Neutrophil (primary cell): ENCODE measurements around the gene LRRN1.

ENCODE experiments used
- H3K27ac ChIP-seq: fragments of 200-600 bp; sonication (generic); 2 replicates; pipeline ENCODE4 v1.5.1; 2016; ENCODE audit warnings: mild to moderate bottlenecking, moderate library complexity
- H3K27me3 ChIP-seq: fragments of 200-600 bp; sonication (generic); 2 replicates; pipeline ENCODE4 v1.6.0; 2016; ENCODE audit warnings: mild to moderate bottlenecking
- H3K36me3 ChIP-seq: fragments of 200-600 bp; sonication (generic); 2 replicates; pipeline ENCODE4 v1.5.1; 2017
- H3K4me1 ChIP-seq, 2 experiments: fragments of 200-600 bp in 1 of 2; sonication (generic) in 1 of 2; 1 replicate in 1 of 2; 2 replicates in 1 of 2; pipeline versions ENCODE4 v1.5.1 to v1.6.1; 2013 to 2016; ENCODE audit warnings: low read depth in 1 of 2, low read length in 1 of 2, mild to moderate bottlenecking in 1 of 2, moderate library complexity in 1 of 2; ENCODE audit not compliant: control insufficient read depth in 1 of 2, insufficient read depth in 1 of 2
- H3K4me3 ChIP-seq, 2 experiments: fragments of 200-600 bp in 1 of 2; sonication (generic) in 1 of 2; 1 replicate in 1 of 2; 2 replicates in 1 of 2; pipeline ENCODE4 v1.5.1; 2013 to 2016; ENCODE audit warnings: low read depth in 1 of 2, low read length in 1 of 2, mild to moderate bottlenecking in 1 of 2, moderate library complexity in 1 of 2
- H3K9me3 ChIP-seq: fragments of 200-600 bp; sonication (generic); 2 replicates; pipeline ENCODE4 v1.5.1; 2016
- CTCF ChIP-seq: fragments of 200-600 bp; sonication (generic); IDR thresholded peaks from 2 replicates; pipeline ENCODE4 v1.5.1; 2016; ENCODE audit warnings: antibody characterized with exemption

LRRN1 gene

DNA sequence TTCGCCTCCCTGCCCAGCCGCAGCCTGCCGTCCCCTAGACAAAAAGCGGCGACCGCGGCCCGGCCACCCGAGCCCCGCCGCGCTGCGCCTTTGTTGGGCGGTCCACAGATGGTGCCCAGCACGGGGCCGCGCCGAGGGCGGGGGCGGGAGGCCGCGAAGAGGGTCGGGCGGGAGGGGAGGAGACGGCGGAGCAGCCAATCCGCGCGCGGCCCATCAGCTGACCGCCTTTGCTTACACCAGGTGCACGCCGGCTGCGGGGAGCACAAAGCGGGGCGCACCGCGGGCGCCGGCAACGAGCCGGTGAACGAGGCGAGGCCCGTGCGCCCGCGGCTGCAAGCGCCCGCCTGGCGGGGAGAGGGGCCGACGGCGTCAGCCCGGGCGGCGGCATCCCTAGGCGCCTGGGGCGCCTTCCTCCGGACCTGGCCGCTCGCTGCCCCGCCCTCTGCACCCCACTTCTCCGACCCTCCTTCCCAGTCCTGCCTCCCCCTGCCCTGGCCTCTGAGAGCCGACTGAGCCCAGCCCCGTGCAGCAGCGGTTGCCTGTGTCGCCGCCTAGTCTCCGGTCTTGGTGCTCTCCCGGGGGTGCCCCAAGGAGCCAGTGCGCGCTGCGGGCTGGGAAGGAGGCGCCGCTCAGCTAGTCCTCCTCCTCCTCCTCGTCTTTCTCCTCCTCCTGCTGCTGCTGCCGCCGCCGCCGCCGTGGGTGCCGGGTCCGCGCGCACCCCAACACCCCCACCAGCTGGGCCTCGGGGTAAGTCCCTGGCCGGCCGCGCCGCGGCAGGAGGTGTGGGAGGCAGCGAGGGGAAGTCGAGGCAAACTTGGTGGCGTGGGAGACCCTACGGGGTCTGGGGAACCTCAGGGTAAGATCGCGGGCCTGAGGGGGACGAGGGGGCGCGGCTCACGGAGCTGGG lies at the start of gene LRRN1:
Gene LRRN1 (plus strand): TSS at position 259 of the 907 bp plus-strand sequence. CDS start 45,211 bp downstream, outside the sequence.
- no peaks in the 10 kb centered on the region for H3K9me3 ChIP-seq
- H3K4me3 ChIP-seq, result peak within 1 kb of the TSS; percentile 75 to 83
- H3K27ac ChIP-seq, result peak within 1 kb of the TSS; percentile 73
- H3K36me3 ChIP-seq, result no peaks in the 10 kb centered on the region
- no peak for TF ChIP-seq CTCF
- peaks cover 23 to 28% of the 10 kb centered on the region in 2 experiments for H3K4me1 ChIP-seq
- H3K27me3 ChIP-seq, result peaks cover 68% of the 10 kb centered on the region

GRCh38 chr3:3753416-3753815 lies 45.8 kb upstream of the LRRN1 start:
- Histone ChIP-seq H3K4me3 (no peak overlapping the region), H3K9me3 (no peaks in the 10 kb centered on the region), H3K36me3 (no peaks in the 10 kb centered on the region), H3K27me3 (no peaks in the 10 kb centered on the region), H3K4me1 (peaks cover 9 to 10% of the 10 kb centered on the region in 2 experiments), H3K27ac (no peak overlapping the region)
- no peak for TF ChIP-seq CTCF

DNA sequence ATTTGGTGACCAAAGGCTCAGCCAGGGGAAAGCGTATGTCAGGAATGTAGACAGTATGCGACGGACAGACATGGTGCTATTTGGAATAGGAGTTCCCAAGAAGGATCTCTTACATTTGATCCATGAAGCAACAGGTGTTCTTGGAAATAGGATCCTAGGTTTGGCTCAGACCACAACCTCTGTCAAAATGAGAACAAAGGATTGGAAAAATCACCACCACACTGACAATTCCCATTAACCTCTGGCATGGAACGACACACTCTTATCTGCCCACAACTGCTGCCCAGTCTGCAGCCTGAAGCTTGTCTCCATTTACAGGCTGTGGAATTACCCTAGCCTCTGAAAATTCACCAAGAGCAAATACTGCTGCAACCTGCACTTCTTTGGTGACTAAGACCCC lies 33.6 kb upstream of the LRRN1 start:
- Histone ChIP-seq H3K4me1 (peaks cover 8 to 17% of the 10 kb centered on the region in 2 experiments), H3K27ac (no peak overlapping the region), H3K4me3 (no peak overlapping the region), H3K9me3 (no peaks in the 10 kb centered on the region), H3K36me3 (no peaks in the 10 kb centered on the region), H3K27me3 (no peaks in the 10 kb centered on the region)
- no peak for TF ChIP-seq CTCF

DNA sequence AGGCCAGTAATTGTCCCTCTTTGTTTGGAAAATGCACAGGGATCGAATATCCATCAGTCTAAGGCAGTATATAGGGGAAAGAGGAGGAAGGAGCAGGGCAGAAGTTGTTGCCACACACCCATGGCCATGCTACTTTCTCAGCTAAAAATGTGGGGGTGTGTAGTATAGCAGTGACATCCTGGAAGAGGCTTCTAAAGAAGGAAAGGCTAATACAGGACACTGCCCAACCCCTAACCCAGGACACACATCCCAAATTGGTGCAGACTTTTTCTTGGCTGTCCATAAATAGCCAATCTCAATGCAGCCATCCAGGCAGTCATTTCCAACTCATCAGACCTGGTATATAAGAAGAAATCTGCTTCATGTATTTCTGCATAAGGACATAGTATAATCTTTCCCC lies 33.1 kb upstream of the LRRN1 start:
- H3K4me1 ChIP-seq, result peaks cover 8 to 17% of the 10 kb centered on the region in 2 experiments
- H3K9me3 ChIP-seq, result no peaks in the 10 kb centered on the region
- no peak overlapping the region for H3K27ac ChIP-seq
- H3K27me3 ChIP-seq, result no peaks in the 10 kb centered on the region
- no peak for TF ChIP-seq CTCF
- no peak overlapping the region for H3K4me3 ChIP-seq
- H3K36me3 ChIP-seq, result no peaks in the 10 kb centered on the region

GRCh38 chr3:3771094-3771493 lies 28.1 kb upstream of the LRRN1 start:
- Histone ChIP-seq H3K4me1 (peaks cover 8 to 17% of the 10 kb centered on the region in 2 experiments), H3K27me3 (no peaks in the 10 kb centered on the region), H3K27ac (no peak overlapping the region), H3K9me3 (peaks cover 7% of the 10 kb centered on the region), H3K4me3 (no peak overlapping the region), H3K36me3 (no peaks in the 10 kb centered on the region)
- no peak for TF ChIP-seq CTCF
